ENCODE results near the gene FXYD6. TPM values are rescaled to one million over a fixed set of nuclear protein-coding genes. Genes with fewer than 3 reads are reported as not detected.

Gene FXYD6
- total and polyA plus RNA-seq, 8 donors = 41.4 to 188 (median 157) TPM

DNA sequence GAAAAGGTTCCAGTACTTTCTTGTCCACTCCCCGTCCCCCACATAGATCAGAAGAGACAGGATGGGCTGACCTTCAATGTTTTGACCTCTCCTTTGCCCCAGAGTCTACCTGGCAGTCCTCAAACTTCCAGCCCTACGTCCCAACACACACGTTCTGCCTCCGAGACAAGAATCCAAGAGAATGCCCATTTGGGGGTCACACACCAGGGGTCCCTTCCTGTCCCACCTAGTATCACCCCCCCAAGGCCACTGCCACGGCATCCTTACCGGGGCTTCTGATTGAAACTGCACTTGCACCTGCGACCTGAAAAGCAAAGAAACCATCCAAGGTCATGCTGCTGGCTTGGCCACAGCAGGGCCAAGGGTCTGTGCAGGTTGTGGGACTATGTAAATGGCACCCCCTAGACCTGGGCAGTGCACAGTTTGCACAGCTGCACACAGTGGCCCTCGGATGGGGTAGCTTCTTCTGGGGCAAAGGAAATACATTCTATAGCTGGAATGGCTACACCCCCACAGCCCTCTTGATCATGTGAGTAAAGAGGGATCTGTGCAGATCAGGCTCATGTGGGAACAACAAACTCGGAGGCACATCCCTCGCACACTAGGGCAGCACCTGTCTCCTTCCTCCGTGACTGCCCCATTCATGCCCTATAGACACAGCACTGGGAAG, 35.4 kb downstream of the FXYD6 start:
- Histone ChIP-seq H3K9me3 (no peaks in the 10 kb centered on the region), H3K4me1 (peaks cover 0 to 49% of the 10 kb centered on the region in 2 donors), H3K36me3 (no peaks in the 10 kb centered on the region), H3K4me3 (no peak overlapping the region), H3K27me3 (no peaks in the 10 kb centered on the region), H3K27ac (no peak overlapping the region)
- intact Hi-C loops (cut with DNase I) = loop anchor here in 1 of 2 donors (5.0 to 10.0 kb wide), 2 partner anchors 64 to 106 kb away; no protein-coding TSS in a partner anchor
- peak in 1 of 4 donors; percentile 26 for DNase-seq
- TF ChIP-seq, protein P1, sequence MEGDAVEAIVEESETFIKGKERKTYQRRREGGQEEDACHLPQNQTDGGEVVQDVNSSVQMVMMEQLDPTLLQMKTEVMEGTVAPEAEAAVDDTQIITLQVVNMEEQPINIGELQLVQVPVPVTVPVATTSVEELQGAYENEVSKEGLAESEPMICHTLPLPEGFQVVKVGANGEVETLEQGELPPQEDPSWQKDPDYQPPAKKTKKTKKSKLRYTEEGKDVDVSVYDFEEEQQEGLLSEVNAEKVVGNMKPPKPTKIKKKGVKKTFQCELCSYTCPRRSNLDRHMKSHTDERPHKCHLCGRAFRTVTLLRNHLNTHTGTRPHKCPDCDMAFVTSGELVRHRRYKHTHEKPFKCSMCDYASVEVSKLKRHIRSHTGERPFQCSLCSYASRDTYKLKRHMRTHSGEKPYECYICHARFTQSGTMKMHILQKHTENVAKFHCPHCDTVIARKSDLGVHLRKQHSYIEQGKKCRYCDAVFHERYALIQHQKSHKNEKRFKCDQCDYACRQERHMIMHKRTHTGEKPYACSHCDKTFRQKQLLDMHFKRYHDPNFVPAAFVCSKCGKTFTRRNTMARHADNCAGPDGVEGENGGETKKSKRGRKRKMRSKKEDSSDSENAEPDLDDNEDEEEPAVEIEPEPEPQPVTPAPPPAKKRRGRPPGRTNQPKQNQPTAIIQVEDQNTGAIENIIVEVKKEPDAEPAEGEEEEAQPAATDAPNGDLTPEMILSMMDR (IDR thresholded peaks at IDR 0.05) = no peak
- ATAC-seq = peak; percentile 5

DNA sequence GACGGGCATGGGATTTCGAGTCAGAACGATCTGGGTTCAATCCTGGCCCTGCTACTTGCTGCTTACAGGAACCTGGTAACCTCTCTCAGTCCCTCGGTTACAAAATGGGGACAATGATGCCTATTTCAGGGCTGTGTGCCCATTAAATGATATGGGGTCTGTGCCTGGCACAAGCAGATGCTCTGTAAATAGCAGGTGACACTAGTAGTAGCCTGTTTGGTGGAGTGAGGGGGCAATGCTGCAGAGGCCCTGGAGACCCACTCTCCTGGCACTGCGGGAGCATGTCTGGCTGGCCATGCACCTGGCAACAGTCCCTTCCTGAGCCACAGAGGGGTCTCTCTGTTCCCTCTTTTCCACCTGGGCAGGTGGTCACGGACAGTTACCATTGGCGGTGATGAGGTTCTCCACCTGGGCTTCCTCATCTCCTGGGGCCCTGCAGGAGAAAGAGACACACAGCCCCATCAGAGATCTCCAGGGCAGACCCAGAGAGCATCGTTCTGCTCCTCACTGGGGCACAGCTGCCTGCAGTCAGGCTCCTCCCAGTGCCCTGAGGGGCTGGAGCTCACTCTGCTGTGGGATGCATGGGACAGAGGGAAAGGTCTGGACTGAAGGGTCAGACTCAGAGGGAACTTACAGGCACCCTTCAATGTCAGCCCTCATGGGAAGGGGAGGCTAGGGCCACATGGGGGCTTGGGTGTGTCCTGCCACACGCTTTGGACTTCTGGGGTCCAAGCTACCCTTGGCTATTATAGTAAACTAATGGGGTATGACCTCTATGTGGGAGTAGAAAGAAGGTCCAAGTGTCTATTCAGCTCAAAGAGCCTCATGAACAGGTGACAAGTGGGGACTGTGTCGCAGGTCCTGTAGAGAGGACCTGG, 36.3 kb downstream of the FXYD6 start:
- Histone ChIP-seq H3K4me1 (peaks cover 0 to 51% of the 10 kb centered on the region in 2 donors), H3K27ac (no peak overlapping the region), H3K9me3 (no peaks in the 10 kb centered on the region), H3K36me3 (no peaks in the 10 kb centered on the region), H3K27me3 (no peaks in the 10 kb centered on the region), H3K4me3 (no peak overlapping the region)
- DNase-seq (peak in 1 of 4 donors; percentile 42), ATAC-seq (no peak)
- TF ChIP-seq, protein P1 (IDR thresholded peaks at IDR 0.05) = no peak
- intact Hi-C loops (cut with DNase I) = loop anchor here in 1 of 2 donors (5.0 to 10.0 kb wide), 2 partner anchors 65 to 107 kb away; no protein-coding TSS in a partner anchor

DNA sequence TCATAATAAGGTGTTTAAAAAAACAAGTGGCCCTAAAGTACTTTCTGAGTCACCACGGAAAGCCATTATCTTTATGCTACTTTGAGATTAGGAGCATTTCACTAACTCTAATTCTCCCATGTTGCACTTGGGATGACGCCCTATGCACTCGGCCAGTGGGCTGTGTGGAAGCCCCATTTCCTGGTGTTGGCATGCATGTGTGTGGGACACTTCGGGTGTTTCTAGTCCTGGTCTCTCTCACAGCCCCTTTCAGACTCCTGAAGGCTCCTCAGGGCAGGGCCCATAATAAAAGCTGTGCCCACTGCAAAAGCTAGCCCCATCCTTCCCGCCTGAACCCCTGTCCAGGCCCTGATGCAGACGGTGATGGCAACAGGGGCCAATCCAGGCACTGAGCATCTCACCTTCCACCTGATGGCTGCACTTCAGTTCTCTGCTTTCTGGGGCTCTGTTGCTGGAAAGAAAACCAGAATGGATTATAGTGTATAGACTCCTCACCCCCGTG, 37.0 kb downstream of the FXYD6 start:
- DNase-seq (peak in 1 of 4 donors; percentile 30), ATAC-seq (no peak)
- TF ChIP-seq, protein P1 (IDR thresholded peaks at IDR 0.05) = no peak
- peaks cover 0 to 51% of the 10 kb centered on the region in 2 donors for H3K4me1 ChIP-seq
- no peak overlapping the region for H3K27ac ChIP-seq
- H3K36me3 ChIP-seq = no peaks in the 10 kb centered on the region
- no peaks in the 10 kb centered on the region for H3K9me3 ChIP-seq
- H3K27me3 ChIP-seq = no peaks in the 10 kb centered on the region
- no peak overlapping the region for H3K4me3 ChIP-seq
- intact Hi-C loops (cut with DNase I) = no loop called here

DNA sequence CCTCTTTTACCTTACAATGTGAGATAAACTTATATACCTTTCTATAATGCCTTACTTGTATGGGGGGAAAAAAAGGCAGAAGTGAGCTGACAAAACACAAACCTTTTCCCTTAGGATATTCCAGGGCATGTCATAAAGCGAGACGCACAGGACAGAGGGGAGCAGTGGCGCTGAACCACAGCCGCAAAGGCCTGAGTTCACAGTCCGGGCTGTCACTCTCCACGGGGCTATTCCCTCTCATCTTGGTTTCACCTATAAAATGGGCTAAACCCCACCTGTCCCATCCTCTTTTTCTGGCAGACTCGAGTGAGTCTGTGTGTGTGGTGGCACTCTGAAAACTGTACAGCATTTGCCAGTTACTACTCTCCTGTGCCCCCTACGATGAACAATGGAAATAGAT, 37.6 kb downstream of the FXYD6 start:
- ATAC-seq (no peak), DNase-seq (peak in 1 of 4 donors; percentile 13)
- no peaks in the 10 kb centered on the region for H3K36me3 ChIP-seq
- TF ChIP-seq, protein P1 (IDR thresholded peaks at IDR 0.05) = no peak
- H3K9me3 ChIP-seq = no peaks in the 10 kb centered on the region
- no peaks in the 10 kb centered on the region for H3K27me3 ChIP-seq
- H3K4me1 ChIP-seq = peaks cover 0 to 48% of the 10 kb centered on the region in 2 donors
- intact Hi-C loops (cut with DNase I) = no loop called here
- H3K27ac ChIP-seq = no peak overlapping the region
- no peak overlapping the region for H3K4me3 ChIP-seq

DNA sequence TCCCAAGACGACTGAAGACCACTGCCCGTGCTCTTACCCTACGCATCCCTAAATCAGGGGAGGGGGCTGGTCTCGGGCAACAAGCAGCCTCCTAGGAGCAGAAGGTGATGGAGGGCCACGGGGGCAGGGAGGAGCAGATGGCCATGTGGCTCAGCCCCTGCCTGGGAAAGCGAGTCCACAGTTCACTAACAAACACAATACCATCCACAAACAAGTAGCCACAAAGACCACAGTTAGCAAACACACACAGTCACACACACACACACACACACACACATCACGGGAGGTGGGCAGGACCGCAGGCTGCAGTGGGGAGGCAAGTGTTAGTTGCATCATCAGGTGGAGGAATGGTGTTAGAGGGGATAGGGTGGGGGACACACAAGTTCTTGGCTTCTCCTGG, 38.7 kb downstream of the FXYD6 start:
- Histone ChIP-seq H3K4me1 (peaks cover 4 to 43% of the 10 kb centered on the region in 2 donors), H3K4me3 (no peak overlapping the region), H3K9me3 (no peaks in the 10 kb centered on the region), H3K36me3 (no peaks in the 10 kb centered on the region), H3K27ac (no peak overlapping the region), H3K27me3 (no peaks in the 10 kb centered on the region)
- intact Hi-C loops (cut with DNase I) = no loop called here
- peak in 1 of 4 donors; percentile 10 for DNase-seq
- TF ChIP-seq, protein P1 (IDR thresholded peaks at IDR 0.05) = no peak
- ATAC-seq = no peak
